GM19035 (cell line): ENCODE data around the gene CFAP74.

ENCODE experiments used
- ATAC-seq: cut with Tn5 transposase; IDR thresholded peaks from one replicate; pipeline ENCODE4 v1.9.1; 2021; ENCODE audit not compliant: unreplicated experiment

CFAP74 gene

GRCh38 chr1:2019571-2020309 lies 16.2 kb upstream of the CFAP74 start:
- no peak for ATAC-seq

GRCh38 chr1:2019172-2019543 lies 15.6 kb upstream of the CFAP74 start, which contains the start of gene GABRD:
Gene GABRD, plus strand, starts transcription at chr1:2019345. Its CDS starts 79 bp downstream, at chr1:2019424.
- ATAC-seq: no peak

- no peak for ATAC-seq
These were observed 14.9 kb upstream of the CFAP74 start for GRCh38 chr1:2018217-2019171.

DNA sequence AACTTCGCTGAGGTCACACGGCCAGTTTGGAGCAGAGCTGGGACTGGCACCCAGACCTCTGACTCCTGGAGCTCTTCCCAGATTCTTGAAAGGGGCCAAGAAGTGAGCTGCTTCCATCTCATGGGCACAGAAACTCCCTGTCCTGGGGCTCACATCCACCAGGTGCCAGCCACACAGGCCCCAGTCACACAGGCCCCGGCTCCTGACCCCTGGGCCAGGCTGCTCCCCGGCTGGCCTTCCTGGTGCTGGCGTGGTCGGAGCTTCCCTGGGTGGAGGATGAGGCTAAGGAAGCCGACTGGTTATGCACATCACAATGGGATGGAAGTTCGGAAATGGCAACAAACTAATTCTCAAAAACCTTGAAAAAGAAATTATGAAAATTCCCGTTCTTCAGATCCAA lies 12.5 kb upstream of the CFAP74 start:
- ATAC-seq: no peak

DNA sequence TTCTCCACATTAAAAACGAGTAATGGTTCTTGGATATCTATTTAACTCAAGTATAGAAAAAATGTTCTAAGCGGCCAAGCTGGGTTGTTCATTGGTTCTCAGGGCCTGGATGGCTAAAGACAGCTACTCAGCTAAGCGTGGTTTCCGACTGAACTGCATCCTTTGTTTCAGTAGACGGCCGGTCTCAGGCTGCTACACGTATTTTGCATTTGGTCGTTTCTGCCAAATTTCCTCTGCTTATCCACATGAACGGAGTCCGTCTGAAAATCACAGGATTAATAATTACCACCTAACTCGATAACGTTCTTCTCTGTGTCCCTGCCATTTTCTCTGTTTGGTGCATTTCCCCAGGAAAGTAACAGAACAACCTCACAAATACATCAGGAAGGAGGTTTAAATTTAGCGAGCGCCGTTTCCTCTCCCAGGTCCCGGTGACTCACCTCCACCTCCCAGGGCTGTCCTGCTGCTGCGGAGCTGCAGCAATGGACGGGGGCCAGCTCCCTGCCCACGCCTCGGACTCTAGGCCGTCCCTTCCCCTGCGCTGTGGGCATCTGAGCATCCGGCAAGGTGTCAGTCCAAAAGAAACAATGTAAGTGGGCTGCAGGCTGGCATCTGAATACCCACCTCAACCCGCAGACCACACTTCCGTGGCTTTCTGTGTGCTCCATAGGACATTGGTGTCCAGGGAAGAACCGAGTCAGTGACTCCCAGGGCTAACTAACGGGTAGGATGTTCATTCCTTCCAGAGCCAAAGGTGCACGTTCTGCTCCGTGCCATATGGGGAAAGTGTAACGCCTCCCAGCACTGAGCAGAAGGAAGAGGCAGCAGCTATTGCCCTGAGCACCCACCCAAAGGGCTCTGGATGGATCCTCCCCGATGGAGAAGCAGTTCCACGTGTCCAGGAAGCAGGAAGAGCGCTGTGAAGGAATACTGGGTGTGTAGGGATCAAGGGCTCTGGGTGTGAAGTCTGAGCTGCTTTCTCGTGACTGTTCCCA lies 11.5 kb upstream of the CFAP74 start:
- no peak for ATAC-seq

- no peak for ATAC-seq
These were observed 10.6 kb upstream of the CFAP74 start for GRCh38 chr1:2014181-2014580.

DNA sequence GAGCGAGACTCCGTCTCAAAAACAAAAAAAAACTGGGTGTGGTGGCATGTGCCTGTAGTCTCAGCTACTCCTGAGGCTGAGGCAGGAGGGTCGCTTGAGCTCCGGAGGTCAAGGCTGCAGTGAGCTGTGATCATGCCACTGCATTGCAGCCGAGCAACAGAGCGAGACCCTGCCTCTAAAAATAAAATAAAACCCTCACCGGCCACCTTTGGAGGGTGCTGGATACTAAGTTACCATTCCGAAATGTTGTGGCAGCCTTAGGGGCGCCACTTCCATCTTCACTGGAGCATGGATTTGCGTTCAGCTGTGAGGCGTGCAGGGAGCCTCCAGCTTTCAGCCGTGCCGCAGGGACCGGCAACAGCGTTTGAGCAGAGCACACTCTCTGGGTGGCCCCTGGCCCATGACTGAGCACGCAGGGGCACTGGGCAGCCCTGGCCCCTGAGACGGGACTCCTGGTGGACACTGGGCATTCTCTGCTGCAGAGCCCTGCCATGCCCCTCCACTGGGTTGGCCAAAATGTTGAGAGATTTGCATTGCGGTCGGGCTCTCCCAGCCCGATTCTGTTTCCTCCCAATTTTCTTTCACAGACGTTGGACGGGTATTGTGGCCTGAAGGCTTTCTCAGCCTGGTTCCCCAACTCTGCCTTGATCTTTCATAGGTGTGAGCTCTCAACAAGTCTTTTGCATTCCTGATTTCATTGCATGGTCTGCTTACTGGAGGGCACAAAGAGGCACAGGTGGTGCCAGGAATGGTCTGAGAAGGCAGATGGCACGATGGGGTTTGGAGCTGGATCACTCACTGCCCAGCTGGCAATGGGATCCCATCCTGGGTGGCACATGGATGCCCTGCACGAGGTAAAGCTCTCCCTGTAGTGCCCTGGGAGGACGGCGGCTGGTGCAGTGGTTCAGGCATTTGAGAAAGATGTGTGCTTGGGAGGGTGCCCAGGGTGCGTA lies 5.8 kb upstream of the CFAP74 start:
- ATAC-seq: no peak

DNA sequence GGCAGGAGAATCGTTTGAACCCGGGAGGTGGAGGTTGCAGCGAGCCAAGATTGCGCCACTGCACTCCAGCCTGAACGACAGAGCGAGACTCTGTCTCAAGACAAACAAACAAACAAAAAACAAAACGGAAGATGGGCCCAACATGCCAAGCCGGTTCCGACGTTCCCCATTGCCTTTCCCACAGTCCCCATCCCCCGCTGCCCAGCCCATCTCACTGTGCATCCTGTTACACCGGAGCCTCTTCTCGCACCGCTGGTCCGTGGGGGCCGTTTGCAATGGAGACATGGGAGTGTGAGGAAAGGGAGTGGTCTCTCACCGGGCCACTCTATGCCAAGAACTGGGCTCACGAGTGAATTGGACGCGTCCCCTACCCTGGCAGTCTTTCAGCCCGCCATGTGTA lies 1.3 kb upstream of the CFAP74 start:
- no peak for ATAC-seq

DNA sequence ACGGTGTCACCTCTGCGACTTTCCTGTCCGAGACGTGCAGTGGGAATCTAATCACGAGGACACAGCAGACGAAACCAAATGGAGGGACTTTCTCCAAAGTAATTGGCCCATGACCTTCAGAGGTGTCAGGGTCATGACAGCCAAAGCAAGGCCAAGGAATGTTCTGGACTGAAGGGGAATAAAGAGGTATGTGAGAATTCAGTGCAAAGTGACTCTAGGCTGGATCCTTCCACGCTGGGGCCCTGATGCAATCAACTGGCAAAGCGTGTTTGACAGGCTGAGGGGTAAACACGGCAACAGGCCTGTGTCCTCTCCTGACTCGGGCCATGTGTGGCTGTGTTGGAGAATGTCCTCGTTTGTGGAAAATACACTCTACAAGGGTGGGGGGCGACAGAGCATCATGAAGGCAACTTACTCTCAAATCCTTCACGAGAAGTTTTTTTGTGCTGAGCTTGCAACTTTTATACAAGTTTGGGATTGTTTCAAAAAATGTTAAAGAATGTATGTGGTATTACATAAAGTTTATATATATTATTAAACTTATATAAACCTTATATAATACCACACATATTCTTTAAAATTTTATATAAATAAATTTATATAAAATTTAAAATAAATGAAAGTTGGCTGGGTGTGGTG lies 1.7 kb downstream of the CFAP74 start:
- ATAC-seq: no peak

DNA sequence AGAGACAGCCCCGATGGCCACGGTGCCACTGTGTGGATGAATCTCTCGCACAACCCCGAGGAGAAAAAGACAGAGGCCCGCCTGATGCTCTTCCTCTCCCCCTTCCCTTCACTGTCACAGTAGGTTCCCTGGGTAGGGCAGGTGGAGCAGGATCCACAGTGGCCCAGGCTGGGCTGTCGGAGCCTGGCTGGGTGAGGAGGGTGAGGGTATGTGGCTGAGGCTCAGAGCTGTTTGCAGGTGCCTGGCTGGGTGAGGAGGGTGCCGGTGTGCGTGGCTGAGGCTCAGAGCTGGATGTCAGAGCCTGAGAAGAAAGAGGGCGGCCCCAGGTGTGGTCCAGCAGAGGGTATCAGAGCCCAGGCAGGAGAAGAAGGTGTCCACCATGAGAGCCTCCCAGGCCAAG lies 2.7 kb downstream of the CFAP74 start:
- no peak for ATAC-seq

DNA sequence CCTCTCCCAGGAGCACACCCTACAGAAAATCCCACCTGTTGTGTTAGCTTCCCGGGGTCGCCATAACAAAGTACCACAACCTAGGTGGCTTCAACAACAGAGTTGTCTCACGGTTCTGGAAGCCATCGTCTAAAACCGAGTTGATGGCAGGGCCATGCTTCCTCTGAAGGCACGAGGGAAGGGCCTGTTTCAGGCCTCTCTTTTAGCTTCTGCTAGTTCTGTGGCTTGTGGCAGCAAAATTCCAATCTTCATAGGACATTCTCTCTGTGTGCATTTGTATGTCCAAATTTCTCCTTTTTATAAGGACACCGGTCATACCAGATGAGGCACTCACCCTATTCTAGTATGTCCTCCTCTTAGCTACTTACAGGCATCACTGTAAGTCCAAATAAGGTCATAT lies 3.2 kb downstream of the CFAP74 start:
- no peak for ATAC-seq

- no peak for ATAC-seq
These were observed 6.0 kb downstream of the CFAP74 start for GRCh38 chr1:1997576-1997975.

GRCh38 chr1:1996207-1996651 lies 7.4 kb downstream of the CFAP74 start:
- no peak for ATAC-seq

DNA sequence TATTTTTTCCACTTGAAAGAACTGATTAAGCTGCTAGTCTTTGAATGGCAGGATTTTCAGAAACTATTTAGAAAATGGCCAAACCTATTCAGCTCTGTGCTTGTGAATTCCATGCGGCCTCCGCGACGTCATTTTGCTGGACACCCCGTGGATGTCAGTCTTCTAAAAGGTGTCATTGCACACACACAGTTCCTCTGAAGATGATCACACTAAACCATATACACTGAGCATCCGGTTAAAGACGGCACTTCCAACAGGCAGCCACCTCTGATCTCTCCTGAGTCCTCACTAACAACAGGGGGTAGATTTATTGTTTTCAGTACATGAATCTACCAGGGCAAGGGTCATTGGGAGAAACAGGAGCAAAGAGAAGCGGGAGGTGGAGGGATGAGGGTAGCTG lies 9.1 kb downstream of the CFAP74 start:
- ATAC-seq: no peak

DNA sequence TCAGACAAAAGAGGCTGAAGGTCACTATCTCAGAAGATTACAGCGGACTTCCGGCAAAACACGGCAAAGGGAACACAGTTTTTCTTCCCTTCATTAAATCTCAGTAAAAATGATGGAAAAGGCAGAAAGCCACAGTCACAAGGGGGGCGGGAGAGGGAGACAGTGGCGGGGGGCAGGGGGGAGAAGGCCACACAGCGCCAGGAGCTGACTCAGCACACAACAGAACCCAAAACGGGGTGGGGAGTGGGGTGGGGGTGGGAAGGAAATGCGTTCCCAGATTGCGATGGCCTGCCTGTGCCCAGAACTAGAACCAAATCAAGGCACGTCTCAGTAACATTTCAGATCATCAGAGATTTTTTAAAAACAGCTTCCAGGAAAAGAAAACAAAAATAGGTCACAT lies 13.4 kb downstream of the CFAP74 start:
- no peak for ATAC-seq

GRCh38 chr1:1989789-1990188 lies 13.8 kb downstream of the CFAP74 start:
- ATAC-seq: no peak

DNA sequence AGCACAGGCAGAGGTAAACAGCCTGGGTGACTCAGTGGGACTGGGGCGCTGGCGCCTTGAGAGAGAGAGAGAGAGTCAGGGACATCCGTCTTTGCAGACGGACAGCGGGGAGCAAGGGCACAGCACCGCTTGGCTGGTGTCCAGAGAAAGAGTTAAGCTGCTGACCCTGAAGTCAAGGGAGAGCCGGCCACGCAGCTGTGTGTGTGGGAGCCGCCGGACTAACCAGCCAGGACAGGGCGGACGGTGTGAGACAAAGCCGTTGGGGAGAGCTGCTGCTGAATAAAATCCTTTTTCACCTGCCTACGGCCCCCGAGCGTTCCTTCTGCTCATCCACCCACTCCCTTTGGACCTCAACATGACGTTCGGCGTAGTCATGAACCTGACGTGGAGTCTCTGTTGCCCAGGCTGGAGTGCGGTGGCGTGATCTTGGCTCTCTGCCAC lies 14.5 kb downstream of the CFAP74 start:
- no peak for ATAC-seq

- no peak for ATAC-seq
These were observed 15.3 kb downstream of the CFAP74 start for GRCh38 chr1:1988061-1988945.
